Epithelial cell of prostate (primary cell): Measurements from ENCODE around the gene BCL2L13.
A peak's percentile ranks its signal among the peaks of the same experiment; 100 is the strongest.

Experiments
- DNase-seq: peaks from one replicate; pipeline ENCODE4 v3.0.0-alpha.2; 2011; ENCODE audit warnings: low read depth, low spot score
- H3K27ac ChIP-seq: fragments of 450-650 bp; 2 replicates; pipeline ENCODE4 v1.5.1; 2017; ENCODE audit warnings: mild to moderate bottlenecking

BCL2L13 gene, protein sequence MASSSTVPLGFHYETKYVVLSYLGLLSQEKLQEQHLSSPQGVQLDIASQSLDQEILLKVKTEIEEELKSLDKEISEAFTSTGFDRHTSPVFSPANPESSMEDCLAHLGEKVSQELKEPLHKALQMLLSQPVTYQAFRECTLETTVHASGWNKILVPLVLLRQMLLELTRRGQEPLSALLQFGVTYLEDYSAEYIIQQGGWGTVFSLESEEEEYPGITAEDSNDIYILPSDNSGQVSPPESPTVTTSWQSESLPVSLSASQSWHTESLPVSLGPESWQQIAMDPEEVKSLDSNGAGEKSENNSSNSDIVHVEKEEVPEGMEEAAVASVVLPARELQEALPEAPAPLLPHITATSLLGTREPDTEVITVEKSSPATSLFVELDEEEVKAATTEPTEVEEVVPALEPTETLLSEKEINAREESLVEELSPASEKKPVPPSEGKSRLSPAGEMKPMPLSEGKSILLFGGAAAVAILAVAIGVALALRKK

DNA sequence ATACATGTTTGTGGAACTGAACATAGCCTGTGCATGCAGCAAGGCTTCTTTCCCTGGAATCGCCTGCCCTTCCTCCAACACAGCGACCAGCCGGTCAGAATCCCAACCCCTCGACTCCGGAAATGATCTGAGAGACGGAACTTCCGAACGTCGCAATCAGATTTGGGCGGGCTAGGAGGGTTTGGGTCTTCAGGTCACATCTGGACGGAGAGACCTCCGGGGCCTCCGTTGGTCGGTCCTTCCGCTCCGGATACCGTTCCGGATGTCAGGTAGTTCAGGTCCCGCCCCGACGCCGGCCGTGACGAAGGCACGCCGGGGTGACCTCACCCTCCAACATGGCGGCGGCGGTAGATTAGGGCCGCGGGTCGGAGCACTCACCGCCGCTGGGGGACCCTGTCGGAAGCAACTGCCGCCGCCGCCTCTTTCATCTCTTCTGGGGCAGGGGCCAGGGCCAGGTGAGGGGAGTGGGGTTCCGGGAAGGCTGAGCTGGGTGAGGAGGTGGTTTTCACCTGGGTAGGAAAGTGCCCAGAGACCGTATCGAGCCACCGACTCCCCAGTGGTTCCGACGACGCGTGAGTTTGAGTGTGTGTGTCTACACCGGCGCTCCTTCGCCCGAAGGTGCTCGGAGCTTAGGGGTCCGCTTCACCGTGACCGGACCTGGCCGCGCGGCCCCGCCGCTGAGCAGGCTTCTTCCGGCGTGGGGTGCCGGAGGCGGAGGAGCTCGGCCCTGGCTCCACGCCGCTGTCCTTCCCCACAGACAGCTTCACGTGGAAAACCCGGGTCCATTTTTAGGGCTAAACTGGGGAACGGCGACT is at the start of gene BCL2L13:
Gene BCL2L13, plus strand, starts transcription at position 326 of the 815 bp plus-strand sequence. CDS start 16,955 bp downstream, outside the sequence.
- peak within 1 kb of the TSS; percentile 98 for H3K27ac ChIP-seq
- DNase-seq: no peak

DNA sequence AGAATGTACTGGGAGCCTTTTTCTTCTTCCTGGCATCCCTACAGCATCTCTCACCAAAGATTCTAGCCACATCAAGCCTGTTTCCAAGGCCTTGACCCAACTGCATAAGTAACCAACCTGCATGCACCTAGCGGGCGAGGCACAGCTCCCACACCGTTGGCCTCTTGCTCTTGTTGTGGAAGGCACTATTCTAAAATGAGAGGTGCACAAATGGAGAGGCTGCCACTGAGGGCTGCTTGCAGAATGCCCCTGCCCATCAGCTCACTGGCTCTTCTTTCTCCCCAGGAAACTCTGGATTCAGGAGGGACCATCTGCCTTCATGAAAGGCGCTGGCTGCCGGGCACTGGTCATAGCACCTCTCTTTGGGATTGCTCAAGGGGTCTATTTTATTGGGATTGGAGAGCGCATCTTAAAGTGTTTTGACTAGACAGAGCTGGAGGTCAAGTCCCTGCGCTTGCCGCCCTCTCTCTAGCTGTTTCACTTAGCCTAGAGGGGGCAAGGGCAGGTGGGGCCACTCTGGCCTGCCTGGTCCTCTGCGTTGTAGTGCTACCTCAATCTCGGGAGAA is 48.7 kb upstream of the BCL2L13 start:
- DNase-seq: no peak
- H3K27ac ChIP-seq: no peak overlapping the region

DNA sequence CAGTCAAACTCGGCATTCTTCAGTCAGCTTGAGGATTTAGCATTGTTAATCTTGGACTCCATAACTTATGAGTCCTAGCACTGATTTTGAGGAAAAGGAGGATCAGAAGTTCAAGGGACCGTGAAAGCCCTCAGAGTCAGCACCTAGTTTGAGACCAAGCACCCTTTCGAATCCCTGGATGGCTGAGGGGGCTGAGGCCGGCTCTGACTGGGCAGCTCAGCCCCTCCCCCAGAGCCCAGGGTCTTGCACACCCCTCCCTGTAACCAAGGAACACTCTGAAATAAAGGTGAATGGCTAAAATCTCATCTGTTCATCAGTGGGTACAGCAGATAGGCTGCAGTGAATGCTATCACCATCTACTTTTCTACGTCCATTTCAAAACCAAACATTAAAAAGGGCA is 48.0 kb upstream of the BCL2L13 start:
- DNase-seq: no peak
- no peak overlapping the region for H3K27ac ChIP-seq

DNA sequence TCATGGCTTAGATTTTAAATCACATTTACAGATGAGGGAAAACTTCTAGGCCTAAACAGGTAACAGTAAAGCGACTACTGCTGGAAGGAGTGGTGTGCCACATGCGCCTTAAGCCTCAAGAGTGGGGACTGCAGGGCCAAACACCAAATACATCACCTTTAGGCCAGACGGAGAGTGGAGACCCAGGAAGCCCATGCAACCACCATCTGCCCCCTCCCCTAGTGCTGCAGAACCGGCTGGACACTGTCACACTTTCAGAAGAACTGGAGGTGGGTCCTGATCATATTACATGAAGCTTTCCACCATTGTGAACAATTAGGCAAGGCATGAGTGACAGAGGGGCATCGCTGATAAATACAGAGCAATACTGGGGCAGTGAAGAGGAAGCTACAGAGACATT is 46.4 kb upstream of the BCL2L13 start:
- no peak for DNase-seq
- no peak overlapping the region for H3K27ac ChIP-seq

DNA sequence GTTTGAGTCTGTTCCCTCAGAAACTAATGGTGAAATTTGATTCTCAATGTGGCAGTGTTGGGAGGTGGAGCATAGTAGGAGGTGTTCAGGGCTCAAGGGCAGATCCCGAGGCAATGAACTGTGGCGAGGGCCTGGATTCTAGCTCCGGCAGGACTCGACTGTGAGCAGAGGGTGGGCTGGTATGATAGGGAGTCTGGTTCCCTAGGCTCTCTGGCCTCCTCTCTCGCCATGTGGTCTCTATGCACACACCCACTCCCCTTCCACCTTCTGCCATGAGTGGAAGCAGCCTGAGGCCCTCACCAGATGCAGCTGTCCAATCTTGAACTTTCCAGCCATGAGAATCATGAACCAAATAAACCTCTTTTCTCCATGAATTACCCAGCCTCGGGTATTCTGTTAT is 42.3 kb upstream of the BCL2L13 start:
- no peak for DNase-seq
- no peak overlapping the region for H3K27ac ChIP-seq

DNA sequence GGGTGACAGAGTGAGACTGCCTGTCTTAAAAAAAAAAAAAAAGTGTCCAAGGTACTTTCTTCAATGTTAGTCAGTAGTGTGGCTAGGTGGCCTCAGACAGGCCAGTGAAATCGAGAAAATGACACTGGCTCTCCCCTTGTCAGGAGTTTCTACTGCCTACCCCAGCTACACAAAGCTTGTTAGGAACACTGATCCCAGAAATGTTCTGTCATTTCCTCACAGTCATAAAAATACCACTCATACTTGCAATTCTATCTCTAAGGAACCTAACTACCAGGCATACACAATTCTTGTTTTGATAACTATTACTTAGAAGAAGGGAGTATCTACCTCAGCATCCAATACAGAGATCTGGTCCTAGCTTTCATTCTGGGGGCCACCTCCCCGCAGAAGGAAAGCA is 41.3 kb upstream of the BCL2L13 start:
- H3K27ac ChIP-seq: no peak overlapping the region
- no peak for DNase-seq

DNA sequence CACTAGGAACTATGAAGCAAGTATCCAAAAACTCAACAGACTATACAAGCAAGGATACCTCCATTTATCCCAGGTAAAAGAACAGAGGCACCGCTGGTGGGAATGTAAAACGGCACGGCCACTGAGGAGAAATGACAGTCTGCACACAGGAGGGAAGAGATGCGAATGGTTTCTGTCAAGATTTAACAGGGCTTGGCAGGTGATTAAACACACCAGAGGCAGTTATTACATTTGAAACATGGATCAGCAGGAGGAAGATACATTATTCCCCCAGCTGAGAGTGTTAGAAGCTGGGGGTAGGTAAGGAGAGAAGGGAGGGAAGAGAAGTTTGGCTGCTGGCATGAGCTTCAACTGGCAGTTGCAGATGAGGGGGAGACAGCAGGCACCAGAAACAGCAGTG is 40.2 kb upstream of the BCL2L13 start:
- H3K27ac ChIP-seq: no peak overlapping the region
- no peak for DNase-seq

DNA sequence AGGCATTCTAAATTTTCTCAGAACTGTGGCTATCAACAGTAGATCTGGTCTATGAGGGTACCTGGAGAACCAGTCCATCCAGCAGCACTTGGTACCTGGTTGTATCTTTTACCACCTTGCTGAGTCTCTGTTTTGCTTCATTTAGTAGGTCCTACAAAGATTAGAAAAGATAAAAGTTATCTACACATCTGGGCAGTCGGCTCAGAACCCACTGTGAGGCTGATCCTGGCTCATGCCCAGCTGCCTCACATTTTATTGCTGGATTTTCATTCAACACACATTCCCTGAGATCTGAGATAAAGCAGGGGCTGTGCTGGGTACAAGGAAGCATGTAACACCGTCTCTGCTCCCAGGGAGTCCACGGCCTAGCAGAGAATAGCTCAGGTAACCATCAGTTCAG is 37.5 kb upstream of the BCL2L13 start:
- no peak overlapping the region for H3K27ac ChIP-seq
- no peak for DNase-seq

DNA sequence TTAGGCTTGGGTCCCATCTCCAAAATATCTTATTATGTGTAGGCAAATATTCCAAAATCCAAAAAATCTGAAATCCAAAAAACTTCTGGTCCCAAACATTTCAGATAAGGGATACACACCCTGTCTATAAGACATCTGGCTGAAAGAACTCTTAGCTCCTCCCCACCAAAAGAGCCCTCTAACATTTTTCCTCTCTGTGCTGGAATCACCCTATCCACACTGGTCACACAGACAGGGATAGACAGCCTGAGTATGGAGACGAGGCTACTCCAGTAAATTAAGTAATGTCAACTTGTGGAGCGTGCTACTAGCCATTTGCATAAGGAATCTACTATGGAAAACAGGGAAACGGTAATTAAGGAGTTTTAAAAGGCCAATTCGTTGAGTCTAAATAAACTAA is 34.9 kb upstream of the BCL2L13 start:
- H3K27ac ChIP-seq: no peak overlapping the region
- no peak for DNase-seq

DNA sequence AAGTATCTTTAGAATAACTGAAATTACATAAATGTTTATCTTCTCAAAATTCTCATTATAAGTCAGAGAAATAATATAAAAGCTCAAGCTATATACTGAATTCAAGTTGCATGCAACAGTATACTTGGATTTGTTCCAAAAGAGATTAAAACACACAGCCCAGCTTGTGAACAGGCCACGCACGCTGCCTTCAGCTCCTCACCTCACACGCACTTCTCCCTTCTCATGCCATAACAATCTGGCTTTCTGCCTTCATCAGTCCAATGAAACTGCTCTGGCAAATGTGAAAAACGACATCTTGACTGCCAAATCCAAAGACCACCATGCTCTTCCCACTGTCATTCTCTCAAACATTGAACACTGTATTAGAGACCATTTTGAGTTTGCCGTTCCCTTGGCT is 32.1 kb upstream of the BCL2L13 start:
- no peak overlapping the region for H3K27ac ChIP-seq
- no peak for DNase-seq

DNA sequence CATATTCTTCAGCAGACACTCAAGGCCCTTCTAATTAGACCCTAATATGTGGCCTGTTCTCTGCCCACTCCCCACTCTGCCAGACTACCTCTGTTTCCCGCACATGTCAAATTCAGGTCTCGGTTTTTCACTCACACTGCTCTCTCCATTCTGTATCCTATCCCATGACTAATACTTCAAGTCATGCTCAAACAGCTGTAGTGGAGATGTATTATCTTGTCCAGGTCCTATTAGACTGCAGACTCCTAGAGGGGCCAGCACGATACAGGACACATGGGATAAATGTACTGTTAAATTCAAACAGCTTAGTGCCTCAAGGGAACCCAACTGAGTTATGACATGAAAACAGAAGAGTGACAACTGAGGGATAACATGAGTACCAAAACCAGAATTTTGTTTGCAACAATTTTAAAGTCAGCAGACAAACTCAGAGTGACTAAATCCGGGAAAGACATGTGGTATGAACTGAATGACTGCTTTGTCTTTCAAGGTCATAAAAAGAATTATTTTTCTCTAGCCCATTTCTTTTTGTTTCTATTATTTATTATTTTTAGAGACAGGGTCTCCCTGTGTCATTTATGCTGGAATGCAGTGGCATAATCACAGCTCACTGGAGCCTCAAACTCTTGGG is 30.6 kb upstream of the BCL2L13 start:
- no peak overlapping the region for H3K27ac ChIP-seq
- no peak for DNase-seq

DNA sequence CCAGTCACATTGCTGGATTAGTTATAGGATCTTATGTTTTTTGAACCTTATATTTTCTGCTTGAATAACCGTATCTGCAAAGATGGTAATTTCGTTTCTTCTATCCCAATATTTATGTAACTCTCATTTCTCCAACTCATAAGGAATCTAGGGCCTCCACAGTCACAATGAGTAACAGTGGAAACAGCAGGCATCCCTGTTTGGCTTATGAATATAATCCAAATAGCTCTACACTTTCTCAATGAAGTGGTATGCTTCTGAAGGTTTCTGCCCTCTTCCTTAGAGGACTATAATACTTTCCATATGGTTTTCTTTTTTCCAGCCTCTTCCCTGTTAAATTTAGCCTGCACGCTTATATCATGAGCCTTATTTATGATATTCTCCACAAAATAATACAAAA is 26.5 kb upstream of the BCL2L13 start:
- H3K27ac ChIP-seq: no peak overlapping the region
- no peak for DNase-seq

DNA sequence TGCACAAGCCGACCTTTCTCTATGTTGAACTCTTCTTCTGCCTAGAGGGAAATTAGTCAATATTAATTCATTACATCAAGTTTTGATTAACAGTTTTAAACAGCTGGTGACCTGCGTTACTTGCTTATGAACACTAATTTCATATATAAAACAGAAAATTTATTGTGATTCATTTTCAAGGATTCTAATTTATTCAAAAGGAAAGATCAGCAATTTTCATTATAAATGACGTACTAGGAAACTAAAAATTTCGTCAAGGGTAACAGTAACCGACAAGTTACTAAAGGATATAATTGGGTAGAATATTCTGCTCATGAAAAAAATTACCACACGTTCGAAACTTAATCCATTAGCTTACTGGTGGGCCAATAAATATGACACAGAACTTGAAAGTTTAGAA is 25.3 kb upstream of the BCL2L13 start:
- no peak for DNase-seq
- no peak overlapping the region for H3K27ac ChIP-seq

DNA sequence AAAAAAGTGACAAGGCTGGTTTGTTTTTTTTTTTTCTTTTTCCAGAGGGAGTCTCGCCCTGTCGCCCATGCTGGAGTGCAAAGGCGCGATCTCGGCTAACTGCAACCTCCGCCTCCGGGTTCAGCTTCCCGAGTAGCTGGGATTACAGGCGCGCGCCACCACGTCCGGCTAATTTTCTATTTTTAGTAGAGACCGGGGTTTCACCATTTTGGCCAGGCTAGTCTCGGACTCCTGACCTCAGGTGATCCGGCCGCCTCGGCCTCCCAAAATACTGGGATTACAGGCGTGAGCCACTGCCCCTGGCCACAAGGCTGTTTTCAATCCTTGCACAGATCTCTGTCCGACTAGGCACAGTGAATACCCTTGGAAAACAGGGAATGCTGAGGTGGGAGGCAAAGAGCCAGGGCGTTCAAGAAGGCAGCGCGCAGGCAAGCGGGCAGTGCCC is 10.6 kb upstream of the BCL2L13 start:
- DNase-seq: no peak
- H3K27ac ChIP-seq: peak overlapping the region; percentile 96

DNA sequence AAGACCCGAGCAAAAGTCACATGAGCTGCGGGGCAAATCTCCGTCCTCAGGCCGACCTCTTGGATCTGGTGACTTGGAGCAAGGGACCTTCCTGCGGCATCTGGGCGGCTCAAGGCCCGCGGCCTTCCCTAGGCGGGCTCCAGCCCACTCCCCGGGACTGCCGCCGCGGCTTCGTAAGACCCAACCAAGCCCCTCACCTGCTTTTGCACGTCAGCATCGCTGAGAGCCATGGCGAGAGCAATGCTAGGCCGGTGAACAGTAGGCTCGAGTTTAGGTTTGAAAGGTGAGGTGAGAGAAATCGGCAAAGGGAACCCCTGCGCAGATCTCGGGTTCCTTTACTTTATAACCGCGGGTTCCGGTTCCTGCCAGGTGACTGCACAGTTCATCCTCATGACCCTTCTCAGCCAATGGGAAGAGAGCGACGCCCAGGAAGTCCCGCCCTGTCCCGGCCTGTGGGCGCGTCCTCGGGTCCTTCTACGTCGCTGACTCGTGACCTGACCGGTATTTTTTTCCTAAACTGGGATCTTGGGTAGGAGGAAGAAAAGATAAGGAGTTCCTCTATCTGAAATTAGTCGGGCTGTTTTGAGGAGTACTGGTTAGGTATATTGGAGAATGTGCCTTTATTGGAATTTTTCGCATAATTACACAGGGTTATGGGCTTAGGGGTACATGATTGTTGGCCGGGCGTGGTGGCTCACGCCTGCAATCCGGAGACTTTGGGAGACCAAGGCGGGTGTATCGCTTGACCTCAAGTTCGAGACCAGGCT is 10.0 kb upstream of the BCL2L13 start, which contains the start of gene ATP6V1E1:
Gene ATP6V1E1, minus strand, starts transcription at position 344 of the 767 bp plus-strand sequence. Its CDS starts 114 bp downstream, at position 230.
- peak; percentile 90 for DNase-seq
- peak within 1 kb of the TSS; percentile 96 for H3K27ac ChIP-seq

DNA sequence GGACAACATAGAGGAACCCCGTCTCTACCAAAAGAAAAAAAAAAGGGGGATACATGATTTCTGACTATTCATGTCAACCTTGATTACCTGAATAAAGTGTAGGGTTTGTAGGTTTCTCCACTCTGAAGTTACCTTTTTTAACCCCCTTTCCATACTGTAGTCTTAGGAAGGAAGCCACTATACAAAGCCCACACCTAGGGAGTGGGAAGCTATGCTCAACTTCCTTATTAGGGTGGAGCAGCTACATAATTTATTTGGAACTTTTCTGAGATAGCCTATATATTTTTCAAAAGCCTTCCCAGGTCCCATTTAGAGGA is 9.4 kb upstream of the BCL2L13 start:
- no peak for DNase-seq
- H3K27ac ChIP-seq: peak overlapping the region; percentile 96

DNA sequence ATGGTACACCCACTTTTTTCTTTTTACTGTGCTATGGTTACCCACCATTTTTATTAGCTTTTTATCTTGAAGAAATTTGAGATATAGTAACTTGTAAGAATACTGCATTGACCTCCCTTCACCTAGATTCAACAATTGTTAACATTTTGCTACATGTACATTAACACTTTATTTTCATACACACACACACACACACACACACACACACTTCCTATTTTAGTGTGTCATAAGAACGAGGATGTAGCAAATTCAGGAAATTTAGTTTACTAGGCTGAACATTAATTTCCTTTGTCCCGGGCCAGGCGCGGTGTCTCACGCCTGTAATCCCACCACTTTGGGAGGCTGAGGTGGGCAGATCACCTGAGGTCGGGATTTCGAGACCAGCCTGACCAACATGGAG is 8.9 kb upstream of the BCL2L13 start:
- peak overlapping the region; percentile 96 for H3K27ac ChIP-seq
- DNase-seq: no peak

DNA sequence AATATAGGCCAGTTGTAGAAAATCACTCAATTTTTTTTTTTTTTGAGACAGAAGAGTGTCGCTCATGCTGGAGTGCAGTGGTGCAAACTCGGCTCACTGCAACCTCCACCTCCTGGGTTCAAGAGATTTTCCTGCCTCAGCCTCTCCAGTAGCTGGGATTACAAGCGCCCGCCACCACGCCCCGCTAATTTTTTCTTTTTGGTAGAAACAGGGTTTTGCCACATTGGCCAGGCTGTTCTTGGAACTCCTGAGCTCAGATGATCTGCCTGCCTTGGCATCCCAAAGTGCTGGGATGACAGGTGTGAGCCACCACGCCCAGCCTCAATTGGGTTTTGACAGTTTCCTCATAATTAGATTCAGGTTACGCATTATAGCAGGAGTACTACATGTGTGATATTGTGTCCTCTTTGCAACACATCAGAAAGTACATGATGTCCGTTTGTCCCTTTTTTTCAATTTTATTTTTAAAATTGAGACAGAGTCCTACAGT is 7.4 kb upstream of the BCL2L13 start:
- DNase-seq: no peak
- H3K27ac ChIP-seq: no peak overlapping the region

DNA sequence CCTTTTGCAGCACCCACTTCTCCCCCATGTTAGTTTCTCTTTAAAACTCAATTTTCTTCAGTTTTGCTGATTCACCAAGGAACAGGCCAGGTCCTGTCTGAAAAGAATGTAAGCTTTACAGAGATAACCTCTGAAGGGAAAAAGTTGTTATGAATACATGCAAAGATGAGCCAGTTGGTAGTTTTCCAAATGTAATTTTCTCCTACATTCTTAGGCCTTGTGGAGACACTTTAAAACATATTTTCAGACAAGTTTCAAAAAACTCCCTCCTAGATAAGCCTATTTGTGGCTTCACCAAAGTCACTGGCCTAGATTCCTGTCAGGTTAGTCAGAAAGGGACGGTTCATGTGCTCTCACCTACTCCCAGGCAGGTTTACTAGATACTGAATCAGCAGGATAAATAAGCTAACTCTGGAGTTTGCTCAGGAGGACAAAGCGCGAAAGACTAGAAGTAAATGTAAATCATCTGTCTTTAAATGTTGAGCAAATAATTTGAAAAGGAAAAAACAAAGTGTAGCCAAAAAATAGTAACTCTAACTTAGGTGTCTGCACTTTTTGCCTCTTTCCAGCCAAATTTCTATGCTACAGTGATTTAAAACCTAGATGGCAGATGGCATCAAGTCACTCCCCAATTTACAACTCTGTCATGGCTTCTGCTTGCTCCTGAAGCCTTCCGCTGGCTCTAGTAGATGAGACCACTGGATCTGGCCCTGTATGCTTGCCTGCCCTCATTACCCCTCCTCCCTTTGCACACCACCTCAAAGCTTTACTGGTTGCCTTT is 5.2 kb upstream of the BCL2L13 start:
- peak overlapping the region; percentile 96 for H3K27ac ChIP-seq
- DNase-seq: peak; percentile 91
